Posterior cingulate gyrus (tissue), 11 donors: Measurements from ENCODE around the gene PTCD2.

ENCODE experiments used
- DNase-seq, 10 donors: peaks; one replicate each; pipeline versions ENCODE4 v3.0.0 to v3.0.0-alpha.2; 2020 to 2021; ENCODE audit warnings: mixed read lengths in 3 of 10
- intact Hi-C: fragments of 100-400 bp; cut with DNase I; formaldehyde crosslinking; loops from one replicate; pipeline ENCODE4 v1.15.1; 2023

Gene PTCD2, protein sequence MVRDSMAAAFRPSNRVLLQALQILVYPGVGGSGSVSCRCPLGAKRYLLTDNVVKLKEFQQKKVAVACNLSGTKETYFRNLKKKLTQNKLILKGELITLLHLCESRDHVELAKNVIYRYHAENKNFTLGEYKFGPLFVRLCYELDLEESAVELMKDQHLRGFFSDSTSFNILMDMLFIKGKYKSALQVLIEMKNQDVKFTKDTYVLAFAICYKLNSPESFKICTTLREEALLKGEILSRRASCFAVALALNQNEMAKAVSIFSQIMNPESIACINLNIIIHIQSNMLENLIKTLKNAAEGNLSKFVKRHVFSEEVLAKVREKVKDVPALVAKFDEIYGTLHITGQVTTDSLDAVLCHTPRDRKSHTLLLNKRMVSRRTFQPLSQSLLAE

DNA sequence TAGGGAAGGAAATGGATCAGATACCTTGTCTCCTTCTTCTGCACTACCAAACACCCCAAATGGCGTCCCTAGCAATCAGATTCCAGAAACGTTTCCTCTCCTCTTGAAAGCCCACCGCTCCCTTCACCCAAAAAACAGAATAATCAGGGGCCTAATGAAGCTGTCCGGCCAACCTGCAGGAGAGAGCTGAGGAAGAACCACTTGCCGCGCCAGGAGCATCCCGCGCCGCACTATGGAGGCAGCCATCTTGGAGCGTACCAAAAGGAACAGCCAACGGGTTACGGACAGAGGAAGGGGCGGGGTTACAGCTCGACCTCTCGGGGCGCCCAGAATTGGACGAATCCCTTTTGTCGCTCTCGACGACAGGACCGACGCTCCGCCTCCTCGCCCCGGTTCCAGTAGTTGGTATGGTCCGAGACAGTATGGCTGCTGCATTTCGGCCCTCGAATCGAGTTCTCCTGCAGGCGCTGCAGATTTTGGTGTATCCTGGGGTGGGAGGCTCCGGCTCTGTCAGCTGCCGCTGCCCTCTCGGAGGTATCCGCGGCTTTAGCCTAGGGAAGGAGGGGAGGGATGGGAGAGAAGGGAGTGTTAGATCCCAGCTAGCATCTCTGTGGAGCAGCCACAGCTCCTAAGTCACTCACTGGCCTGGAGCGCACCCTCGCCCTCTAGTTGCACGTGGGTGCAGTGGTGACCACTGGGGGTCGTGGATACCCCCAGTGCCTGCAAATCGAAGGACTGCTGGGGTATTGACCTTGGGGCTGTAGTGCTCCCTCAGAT, at the start of gene PTCD2, which contains the start of gene MRPS27:
TSS of gene PTCD2 (plus strand) at position 398 of the 777 bp plus-strand sequence. CDS start at position 408, 10 bp downstream.
TSS of gene MRPS27 (minus strand) at position 265 of the 777 bp plus-strand sequence. CDS start at position 246, 19 bp downstream.
- intact Hi-C loops = no loop called here
- peak; percentile 93 to 99 (median 96) for DNase-seq

DNA sequence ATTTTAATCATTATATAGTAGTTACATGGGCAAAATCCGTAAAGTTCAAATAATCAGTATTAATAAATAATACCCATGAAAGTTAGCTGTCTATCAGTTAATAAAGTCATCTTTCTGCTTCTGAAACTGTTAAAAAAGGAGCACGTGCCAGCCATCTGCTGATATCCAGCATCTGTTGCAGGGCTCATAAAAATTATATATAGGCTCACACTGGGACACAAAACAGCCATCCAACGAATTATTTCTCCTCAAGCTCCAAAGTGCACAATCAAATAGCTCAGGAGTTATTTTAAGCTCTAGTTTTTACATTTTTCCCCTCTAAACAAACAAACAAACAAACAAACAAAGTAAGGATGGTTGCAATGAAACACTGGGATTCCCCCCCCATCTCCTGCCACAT, 48.5 kb upstream of the PTCD2 start:
- intact Hi-C loops = no loop called here
- DNase-seq = no peak

DNA sequence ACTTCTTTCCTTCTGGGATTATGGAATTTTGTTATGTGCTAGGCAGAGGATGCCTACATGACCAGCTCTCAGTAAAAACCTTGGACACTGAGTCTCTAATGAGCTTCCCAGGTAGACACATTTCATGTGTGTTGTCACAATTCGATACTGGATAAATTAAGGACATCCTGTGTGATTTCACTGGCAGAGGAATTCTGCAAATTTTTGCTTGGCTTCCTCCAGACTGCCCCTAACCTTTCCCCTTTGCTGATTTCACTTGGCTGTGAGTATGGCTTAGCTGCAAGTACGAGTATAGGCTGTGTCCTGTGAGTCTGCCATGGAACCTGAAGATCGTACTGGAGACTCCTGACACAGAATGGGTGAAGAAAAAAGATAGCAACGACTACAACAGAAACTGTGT, 47.8 kb upstream of the PTCD2 start:
- intact Hi-C loops = no loop called here

GRCh38 chr5:72273547-72273946, 46.6 kb upstream of the PTCD2 start:
- no peak for DNase-seq
- intact Hi-C loops = no loop called here

More for the DNA sequence above, 47.8 kb upstream of the PTCD2 start:
- no peak for DNase-seq

- intact Hi-C loops = no loop called here
- no peak for DNase-seq
Measured at GRCh38 chr5:72276219-72276752, 43.9 kb upstream of the PTCD2 start.

DNA sequence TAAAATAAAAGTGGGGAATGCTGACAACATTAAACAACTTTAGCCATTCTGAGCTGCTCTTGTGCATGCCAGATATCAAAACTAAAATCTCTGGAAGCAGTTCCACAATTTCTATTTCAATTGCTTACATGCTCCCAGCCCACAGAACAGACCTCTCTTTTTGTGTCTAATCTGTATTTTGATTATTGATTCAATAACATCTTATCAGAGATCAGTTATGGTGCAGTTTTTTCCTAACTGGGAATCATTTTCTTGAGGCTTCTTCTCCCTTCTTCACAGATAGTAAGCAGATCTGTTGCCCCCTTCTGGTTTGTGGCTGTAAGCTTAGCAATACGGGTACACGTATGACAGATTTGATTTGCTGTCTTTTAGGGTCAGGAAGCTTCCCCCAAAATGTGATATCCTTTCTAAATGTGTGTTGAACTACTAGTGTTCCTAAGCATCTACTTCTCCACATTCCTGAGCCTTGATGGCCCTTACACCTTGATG, 39.5 kb upstream of the PTCD2 start:
- peak in 1 of 10 donors; percentile 29 for DNase-seq
- intact Hi-C loops = no loop called here

DNA sequence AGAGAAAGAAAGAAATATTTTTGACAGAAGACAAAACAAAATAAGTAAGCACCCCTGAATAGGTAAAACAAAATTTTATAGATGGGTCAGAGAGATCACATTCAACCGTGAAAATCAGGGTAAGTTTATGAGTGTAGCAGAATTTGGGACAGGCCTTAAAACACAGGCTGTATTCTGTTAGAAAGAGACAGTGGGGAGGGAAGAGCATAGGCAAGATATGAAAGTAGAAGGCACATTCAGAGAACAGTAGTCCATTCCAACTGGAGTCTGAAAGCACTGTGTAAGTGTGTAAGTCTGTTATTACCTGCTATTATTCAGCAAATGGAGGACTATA, 38.8 kb upstream of the PTCD2 start:
- no peak for DNase-seq
- intact Hi-C loops = no loop called here

- intact Hi-C loops = no loop called here
- no peak for DNase-seq
Measured at GRCh38 chr5:72281764-72282499, 38.2 kb upstream of the PTCD2 start.

DNA sequence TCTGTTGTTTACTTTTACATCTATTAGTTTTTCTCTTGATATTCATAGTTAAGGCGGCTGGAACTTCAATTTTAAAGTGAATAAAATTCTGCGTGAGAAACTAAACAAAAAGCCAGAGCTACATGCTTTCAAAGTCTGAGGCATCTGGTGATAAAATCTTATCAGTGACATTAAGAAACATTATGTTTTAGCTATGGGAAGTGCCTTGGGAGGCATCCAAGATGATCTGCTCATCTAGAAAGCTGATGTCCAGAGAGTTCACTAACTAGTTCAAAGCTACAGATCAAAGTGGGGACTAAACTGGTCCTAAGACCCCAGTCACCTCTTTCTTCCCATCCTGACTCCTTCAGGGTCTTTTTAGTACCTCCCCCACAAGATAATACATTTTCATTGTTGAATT, 37.3 kb upstream of the PTCD2 start:
- intact Hi-C loops = no loop called here
- DNase-seq = no peak

GRCh38 chr5:72283358-72283757, 36.8 kb upstream of the PTCD2 start:
- intact Hi-C loops = no loop called here
- no peak for DNase-seq

DNA sequence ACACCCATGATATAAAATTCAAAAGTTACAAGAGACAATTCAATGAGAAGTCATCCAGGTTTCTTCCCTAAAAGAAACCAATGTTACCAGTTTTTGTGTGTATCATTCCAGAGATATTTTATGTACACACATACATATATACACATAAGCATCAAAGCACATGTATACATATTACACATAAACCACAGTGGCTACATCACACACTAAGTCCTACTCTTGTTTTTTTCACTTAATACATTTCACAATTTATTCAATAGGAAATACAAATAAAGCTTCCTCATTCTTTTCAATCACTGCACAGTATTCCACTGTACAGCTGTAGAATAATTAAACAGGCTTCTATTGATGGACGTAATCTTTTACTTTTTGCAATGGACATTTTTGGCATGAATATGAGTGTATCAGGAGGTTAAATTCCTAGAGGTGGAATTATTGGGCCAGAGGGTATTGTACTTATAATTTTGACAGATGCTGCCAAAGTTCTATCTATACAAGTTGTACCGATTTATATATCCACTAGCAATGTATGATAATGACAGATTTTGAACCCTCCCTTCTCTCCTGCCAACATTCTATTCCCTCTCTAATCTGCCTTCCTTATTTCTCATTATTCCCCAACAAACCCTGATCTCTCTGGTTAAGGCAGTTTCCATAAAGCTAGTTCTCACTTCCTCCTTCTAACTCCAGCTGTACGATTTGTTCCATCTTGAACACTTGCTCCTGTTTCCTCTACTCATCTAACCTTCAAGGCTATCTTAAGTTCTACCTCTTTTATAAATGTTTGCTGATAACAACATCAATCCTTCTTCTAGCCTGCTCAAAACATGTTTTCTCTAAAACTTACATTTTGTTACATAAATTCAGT, 35.4 kb upstream of the PTCD2 start:
- DNase-seq = no peak
- intact Hi-C loops = no loop called here

GRCh38 chr5:72285424-72285821, 34.8 kb upstream of the PTCD2 start:
- intact Hi-C loops = no loop called here

DNA sequence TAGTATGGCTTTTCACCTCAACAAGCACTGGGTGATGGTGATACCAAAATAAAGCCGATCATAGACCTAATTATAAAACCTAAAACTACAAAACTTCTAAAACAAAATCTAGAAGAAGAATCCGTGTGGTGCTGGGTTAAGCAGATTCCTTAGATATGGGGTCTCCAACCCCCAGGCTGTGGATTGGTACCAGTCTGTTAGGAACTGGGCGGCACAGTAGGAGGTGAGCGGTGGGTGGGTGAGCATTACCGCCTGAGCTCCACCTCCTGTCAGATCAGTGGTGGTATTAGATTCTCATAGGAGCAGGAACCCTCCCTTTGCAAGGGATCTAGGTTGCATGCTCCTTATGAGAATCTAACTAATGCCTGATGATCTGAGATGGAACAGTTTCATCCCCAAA, 33.4 kb upstream of the PTCD2 start:
- intact Hi-C loops = no loop called here
- no peak for DNase-seq

More at GRCh38 chr5:72285424-72285821, 34.8 kb upstream of the PTCD2 start:
- DNase-seq = no peak

DNA sequence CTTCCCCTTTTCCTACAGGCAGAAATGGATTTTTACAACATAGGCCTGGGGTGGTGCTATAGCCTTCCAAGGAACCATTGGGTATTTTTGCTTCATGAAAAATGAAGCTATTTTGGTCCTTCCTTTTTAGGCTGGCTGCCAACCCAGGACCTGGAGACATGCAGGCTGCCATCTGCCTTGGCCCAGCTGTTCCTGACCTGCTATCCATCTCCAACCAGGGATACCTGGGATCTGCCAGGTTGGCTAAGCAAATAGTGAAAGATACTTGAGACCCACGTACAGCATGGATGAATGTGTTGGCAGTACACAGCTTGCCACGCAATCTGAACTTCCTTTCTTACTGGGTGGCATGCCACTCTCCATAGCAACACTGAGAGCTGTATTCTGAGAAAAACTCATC, 31.2 kb upstream of the PTCD2 start:
- intact Hi-C loops = no loop called here
- DNase-seq = peak in 4 of 10 donors; percentile 24 to 86 (median 48)

DNA sequence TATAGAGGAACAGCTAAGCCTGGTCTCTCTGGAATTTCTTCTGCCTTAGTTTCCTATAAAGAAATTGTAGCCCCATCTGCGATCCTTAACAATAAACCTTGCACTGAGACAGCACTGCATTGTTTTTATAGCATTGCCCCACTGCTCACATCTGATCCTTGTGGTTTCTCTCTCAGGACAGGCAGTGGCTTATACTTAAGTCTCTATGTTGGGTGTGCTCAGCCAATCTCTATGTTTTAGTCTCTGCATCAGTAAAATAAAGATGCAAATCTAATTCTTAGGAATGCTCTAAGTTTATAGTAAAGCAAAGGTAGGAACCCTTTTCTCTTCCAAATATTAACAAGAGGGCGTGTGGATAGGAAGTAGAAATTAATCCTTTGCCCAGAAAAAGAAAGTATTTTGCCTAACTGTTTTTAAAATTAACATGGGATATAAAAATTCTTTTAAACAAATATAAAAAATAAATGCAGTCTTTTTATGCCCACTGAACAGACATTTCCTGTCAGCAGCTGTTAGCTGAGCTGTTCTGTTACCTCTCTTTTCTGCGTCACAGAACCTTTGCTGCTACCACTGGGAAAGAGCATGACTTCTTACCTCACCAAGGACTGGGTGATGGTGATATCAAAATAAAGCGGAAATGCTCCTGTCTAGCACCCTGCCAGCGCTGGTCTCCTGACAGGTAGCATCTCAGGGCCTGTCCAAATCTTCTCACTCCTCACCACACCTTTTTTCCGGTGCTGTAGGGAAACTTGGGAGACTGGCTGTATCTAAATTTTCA, 29.6 kb upstream of the PTCD2 start:
- intact Hi-C loops = no loop called here
- DNase-seq = no peak

- no peak for DNase-seq
- intact Hi-C loops = no loop called here
Measured at GRCh38 chr5:72291601-72292000, 28.6 kb upstream of the PTCD2 start.

DNA sequence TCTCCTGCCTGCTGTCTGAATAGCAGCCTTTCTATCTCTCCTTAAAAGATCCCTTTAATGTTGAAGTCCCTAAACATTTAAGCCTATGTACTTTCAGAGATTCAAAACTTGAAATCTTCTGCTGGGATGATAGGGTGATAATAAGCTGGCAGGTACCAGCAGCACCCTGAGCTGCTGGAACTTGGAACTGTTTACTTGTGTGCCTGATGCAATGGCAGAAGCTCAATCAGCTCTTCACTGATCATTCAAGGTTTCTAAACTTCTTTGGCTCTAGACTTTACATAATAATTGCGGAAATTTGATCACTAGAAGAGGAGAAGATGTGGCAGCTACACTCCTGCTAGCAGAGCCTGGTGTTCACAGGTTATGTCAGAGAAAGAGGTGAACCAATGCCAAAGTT, 27.8 kb upstream of the PTCD2 start:
- intact Hi-C loops = no loop called here
- no peak for DNase-seq

- DNase-seq = no peak
- intact Hi-C loops = no loop called here
Measured at GRCh38 chr5:72293495-72294055, 26.6 kb upstream of the PTCD2 start.

- no peak for DNase-seq
- intact Hi-C loops = no loop called here
Measured at GRCh38 chr5:72294473-72294872, 25.7 kb upstream of the PTCD2 start.
